ENCODE results near the gene STX10.
"Not testable (repeated sequence)": the region's sequence is repeated elsewhere in the genome, so short reads cannot be mapped to it uniquely, and the experiment has no call there.

Gene STX10

DNA sequence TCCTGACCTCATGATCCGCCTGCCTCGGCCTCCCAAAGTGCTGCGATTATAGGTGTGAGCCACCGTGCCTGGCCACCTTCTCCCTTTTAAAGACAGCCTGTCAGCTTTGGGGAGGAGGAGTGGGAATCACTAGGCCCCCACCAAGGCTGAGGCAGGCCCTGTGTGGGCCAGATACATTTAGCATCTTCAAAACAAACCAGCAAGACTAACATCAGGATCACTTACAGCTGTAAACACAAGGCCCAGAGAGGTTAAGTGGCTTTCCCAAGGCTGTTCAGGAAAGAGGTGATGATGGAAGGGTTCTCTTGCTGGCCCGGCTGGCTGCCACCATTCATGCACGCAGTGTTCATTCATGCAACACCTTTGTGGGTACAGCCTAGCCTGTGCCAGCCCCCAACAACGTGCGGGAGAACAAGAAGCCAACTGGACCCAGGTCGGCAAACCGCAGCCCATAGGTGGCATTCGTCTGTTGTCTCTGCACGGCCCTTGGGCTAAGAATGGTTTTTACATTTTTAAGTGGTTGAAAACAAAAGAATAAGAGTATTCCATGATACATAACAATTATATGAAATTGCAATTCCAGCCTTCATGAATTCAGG, 23.1 kb upstream of the STX10 start:
- DNase-seq (ENCODE audit: insufficient read length, low spot score) (no peak), FAIRE-seq (no peak)
- no peak for TF ChIP-seq POLR2A (IDR thresholded peaks at IDR 0.05; ENCODE audit: low read depth, low read length)

DNA sequence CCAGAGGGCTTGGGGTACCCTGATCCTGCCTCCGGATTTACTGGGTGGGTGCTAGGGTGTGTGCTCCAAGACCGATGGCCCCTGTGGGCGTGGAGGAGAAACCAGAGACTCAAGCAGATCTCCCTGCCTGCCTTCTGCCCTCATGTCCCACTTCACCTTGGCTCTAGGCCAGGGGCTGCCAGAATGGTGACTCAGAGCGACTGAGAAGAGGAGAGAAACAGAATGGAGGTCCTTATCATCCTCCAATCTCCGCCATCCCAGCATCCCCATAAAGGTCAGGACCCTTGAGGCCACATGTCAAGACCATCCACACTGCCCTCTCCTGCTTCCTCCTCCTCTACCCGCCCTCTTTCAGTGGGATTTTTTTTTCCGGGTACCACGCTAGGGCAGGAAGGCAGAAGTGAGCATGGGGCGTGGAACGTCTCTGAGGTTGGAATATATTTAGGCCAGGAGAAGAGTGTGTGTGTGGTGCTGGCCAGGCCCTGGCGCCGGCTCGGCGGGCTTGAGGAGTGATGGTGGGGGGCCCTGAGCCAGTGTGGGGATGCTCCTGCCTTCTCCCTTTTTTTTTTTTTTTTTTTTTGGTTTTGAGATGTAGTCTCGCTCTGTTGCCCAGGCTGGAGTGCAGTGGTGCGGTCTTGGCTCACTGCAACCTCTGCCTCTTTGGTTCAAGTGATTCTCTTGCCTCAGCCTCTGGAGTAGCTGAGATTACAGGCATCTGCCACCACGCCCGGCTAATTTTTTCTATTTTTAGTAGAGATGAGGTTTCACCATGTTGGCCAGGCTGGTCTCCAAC, 22.4 kb upstream of the STX10 start:
- no peak; the same call in 1 of the 2 replicates for TF ChIP-seq POLR2A (IDR thresholded peaks at IDR 0.05; ENCODE audit: low read depth, low read length)
- no peak for FAIRE-seq
- peak; percentile 77 for DNase-seq (ENCODE audit: insufficient read length, low spot score)

DNA sequence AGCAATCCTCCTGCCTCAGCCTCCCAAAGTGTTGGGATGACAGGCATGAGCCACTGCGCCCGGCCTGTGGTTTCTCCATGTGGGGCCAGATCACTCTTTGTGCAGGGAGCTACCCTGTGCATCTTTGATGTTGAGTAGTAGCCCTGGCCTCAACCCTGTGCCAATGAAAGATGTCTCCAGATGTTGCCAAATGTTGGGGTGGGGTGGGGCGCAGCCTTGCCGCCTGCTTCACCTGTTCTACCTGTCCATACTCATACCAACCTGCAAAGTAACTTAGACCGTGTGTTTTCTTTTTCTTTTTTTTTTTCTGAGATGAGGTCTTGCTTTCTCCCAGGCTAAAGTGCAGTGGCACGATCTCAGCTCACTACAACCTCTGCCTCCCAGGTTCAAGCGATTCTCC, 21.0 kb upstream of the STX10 start:
- no peak for FAIRE-seq
- TF ChIP-seq POLR2A (IDR thresholded peaks at IDR 0.05; ENCODE audit: low read depth, low read length) = no peak

DNA sequence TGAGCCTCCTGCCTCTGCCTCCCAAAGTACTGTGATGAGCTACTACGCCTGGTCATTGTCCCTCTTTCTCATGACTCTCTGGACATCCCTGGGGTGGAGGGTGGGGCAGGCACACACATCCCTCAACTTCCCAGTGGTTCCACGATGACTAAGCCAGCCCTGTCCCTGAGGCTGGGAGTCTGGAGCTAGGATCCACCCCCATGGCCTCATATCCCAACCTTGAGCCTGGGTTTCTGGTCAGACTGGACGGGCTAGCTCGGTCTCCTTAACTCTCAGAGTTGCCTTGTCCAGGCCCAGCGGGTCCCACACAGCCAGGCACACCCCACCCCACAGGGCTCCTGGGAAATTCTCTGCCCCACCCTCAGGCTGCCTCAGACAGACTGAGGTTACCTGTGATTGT, 19.6 kb upstream of the STX10 start:
- DNase-seq (ENCODE audit: insufficient read length, low spot score) (peak; percentile 89), FAIRE-seq (no peak)
- peak; percentile 38 for TF ChIP-seq POLR2A (IDR thresholded peaks at IDR 0.05; ENCODE audit: low read depth, low read length)

More for the DNA sequence above, 21.0 kb upstream of the STX10 start:
- DNase-seq (ENCODE audit: insufficient read length, low spot score) = no peak

DNA sequence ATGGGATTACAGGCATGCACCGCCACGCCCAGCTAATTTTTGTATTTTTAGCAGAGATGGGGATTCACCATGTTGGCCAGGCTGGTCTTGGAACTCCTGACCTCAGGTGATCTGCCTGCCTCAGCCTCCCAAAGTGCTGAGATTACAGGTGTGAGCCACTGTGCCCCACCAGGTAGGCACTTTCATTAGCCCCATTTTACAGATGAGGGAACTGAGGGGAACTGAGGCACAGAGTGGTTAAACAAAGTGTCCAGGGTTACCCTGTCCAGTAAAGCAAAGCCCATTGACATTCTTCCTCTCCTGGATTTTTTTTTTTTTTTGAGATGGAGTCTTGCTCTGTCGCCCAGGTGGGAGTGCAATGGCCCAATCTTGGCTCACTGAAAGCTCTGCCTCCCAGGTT, 16.0 kb upstream of the STX10 start:
- not testable (repeated sequence) for FAIRE-seq; DNase-seq (ENCODE audit: insufficient read length, low spot score)

DNA sequence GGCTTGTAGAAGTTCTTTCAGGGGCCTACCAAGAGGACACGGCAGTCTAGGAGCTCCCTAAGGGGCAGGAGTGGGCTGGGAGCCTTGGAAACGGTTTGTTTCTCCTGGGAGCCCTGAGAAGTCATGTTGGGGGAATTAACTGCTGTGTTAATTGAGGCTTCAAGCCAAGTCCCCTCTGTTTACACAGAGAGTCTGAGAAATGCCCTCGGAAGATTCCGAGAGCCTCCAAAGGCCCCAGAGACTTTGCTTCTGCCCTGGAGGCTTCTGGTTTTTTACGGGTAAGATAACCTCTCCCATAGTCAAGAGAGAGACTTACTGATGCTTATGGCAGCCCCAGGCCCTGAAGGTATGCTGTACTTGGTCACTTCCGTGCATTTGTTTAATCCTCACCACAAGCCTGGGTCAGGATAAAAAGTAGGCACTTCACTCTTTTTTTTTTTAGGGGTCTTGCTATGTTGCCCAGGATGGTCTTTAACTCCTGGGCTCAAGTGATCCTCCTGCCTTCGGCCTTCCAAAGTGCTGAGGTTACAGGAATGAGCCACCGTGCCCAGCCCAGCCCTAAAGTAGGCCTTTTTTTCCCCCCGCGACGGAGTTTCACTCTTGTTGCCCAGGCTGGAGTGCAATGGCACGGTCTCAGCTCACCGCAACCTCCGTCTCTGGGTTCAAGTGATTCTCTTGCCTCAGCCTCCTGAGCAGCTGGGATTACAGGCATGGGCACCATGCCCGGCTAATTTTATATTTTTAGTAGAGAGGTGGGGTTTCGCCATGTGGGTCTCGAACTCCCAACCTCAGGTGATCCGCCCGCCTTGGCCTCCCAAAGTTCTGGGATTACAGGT, 15.2 kb upstream of the STX10 start:
- FAIRE-seq = no peak
- TF ChIP-seq POLR2A (IDR thresholded peaks at IDR 0.05; ENCODE audit: low read depth, low read length) = no peak
- DNase-seq (ENCODE audit: insufficient read length, low spot score) = no peak

DNA sequence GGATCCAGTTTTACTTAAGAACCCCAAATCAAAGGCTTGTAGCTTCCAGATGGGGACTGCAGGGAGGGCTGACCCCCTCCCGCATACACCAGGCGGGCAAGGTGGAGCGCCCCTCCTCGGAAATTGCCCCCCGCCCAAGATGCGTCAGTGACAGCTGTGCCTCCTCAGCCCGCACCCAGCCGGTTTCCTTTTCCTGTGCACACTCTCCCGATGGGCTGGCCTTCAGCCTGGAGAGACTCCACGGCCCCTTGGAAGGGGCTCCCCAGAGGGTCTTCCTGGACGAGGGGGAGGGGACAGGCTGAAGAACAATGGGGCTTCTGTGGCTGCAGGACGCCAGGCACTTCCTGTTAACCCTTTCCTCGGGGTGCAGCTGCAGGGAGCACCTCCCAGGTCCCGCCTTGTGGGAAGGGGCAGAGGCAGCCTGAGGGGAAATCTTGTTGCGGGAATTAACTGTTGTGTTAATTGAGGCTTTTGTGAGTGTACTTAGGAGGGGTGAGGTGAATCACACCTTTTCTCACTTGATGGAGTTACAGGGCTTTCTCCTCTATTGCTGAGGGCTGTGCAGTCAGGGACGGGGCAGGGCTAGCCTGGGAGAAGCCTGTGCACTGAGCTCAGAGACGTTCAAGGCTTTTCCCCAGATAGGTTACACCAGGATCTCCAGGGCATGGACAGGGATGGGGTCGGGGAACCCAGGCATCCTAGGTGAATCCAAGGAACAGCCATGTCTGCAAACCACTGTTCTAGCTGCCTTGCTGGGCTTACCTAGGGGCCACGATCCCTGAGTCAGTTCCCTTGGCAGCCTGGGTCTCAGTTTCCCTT, 14.4 kb upstream of the STX10 start:
- FAIRE-seq = no peak
- TF ChIP-seq POLR2A (IDR thresholded peaks at IDR 0.05; ENCODE audit: low read depth, low read length) = peak; percentile 23; the same call in 1 of the 2 replicates
- DNase-seq (ENCODE audit: insufficient read length, low spot score) = no peak

DNA sequence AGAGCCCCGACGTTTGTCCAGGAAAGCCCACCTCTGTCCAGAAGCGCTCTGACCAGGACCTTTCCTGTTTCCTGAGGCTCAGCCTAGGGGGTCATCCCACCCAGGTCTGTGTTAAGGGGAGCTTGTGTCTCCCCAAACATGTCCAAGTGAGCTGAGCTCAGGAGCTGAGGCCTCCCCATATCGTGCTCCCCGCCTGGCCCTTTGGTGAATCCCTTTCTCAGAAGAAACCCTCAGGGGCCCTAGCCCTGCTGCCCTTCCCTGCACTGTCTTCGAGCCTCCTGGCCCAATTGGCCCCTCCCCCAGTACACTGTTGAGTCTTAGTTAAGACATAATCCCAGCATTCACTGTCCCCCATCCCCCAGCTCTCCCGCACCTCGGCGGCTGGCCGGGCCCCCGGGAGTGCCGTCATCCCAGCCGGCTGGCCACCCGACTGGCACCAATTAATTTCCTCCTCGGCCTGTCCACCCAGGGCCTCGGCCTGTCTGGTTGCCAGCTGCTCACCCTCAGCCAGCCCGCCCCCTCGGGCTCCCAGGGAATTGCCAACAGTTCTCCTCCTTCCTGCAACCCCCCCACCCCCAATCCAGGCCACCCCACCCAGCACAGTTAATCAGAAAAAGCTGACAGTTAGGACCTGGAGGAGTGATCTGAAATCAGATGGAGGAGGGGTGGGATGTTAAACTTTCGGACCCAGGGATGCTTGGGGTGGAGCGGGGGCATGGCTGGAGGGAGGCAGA, 13.6 kb upstream of the STX10 start:
- FAIRE-seq = no peak
- peak; percentile 67 for TF ChIP-seq POLR2A (IDR thresholded peaks at IDR 0.05; ENCODE audit: low read depth, low read length)
- DNase-seq (ENCODE audit: insufficient read length, low spot score) = peak; percentile 68

DNA sequence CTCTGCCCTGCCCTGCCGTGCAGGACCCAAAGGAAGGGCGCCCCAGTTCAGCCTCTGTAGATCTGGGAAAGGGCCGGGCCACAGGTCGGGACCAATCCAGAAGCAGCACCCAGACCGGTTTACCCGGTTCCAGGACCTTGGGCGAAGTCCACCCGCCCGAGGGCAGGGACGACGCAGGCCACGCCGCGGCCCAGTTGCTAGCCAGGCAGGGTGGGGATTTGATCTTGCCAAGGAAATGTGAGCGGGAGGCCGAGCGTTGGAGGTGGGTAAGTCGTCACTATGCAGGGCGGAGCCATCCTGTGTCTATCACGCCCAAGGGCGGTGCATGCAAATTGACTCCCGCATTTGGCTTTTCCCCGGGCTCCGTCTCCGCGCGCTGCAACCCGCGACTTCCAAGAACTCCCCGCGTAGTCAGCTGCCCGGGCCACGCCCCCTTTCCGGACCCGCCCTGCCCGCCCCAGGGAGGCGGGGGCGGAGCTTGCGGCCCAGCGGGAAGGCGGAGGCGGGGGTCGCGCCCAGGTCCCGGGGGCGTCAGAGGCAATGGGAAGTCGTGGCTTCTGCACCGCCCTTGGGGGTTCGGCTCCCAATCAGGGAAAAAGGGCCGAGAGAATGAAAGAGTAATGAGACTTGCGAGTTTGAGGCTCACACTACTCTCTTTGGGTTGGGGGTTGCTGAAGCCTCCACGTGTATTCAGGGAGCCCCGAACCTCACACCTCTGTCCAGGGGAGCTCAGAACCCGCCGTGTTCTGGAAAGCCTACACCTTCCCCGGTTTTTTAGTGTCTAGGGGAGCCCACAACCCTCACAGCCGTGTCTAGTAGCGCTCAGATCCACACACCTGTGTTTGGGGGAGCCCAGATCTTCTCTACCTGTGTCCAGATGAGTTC, 12.8 kb upstream of the STX10 start:
- DNase-seq (ENCODE audit: insufficient read length, low spot score) = peak; percentile 67
- peak; percentile 41 for FAIRE-seq
- peak; percentile 73 for TF ChIP-seq POLR2A (IDR thresholded peaks at IDR 0.05; ENCODE audit: low read depth, low read length)

DNA sequence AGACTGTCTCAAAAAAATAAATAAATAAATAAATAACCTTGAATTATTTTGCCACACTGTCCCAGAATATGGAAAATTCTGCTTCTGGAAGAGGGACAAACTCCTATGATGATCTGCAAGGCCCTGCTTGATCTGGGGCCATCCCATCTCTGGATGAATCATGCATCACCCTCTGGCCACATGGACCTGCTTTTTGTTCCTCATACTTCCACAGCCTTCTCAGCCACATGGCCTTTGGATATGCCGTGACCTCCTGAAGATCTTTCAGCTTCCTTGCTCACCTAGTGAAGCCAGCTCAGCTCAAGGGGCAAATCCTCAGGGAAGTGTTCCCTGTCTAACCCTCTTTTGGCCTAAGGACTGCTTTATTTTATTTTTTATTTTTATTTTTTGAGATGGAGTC, 10.4 kb upstream of the STX10 start:
- TF ChIP-seq POLR2A (IDR thresholded peaks at IDR 0.05; ENCODE audit: low read depth, low read length) = no peak
- no peak for DNase-seq (ENCODE audit: insufficient read length, low spot score)
- FAIRE-seq = no peak

DNA sequence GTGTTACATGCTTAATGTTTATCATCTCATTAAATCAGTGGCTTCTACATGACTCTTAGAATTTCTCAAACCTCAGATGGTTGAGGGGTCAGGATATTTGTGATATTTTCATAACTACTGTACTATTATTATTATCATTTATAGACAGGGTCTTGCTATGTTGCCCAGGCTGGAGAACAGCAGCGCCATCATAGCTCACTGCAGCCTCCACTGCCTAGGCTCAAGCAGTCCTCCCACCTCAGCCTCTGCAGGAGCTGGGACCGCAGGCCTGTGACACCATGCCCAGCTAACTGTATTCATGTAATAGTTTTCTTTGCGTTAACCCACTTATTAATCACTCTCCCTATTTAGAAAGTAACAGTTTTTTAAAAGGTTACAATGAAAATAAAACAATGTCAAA, 9.5 kb upstream of the STX10 start:
- FAIRE-seq (no peak), DNase-seq (ENCODE audit: insufficient read length, low spot score) (no peak)
- no peak for TF ChIP-seq POLR2A (IDR thresholded peaks at IDR 0.05; ENCODE audit: low read depth, low read length)

Data from H54 (cell line).